HEK293 (cell line): ENCODE data around the gene ADRM1.
A peak's percentile ranks its signal among the peaks of the same experiment; 100 is the strongest.

Experiments used
- CTCF ChIA-PET: fragments of 350-600 bp; formaldehyde crosslinking; extraction: SDS; loops from one replicate; lab custom pipeline; 2021; ENCODE audit warnings: antibody characterized with exemption; lab: Yijun Ruan, JAX
- POLR2A ChIA-PET: fragments of 300-600 bp; formaldehyde crosslinking; extraction: SDS; loops from one replicate; lab custom pipeline; 2020; ENCODE audit warnings: antibody characterized with exemption, inconsistent platforms; lab: Yijun Ruan, JAX
- H3K27ac ChIP-seq: fragments of 200-500 bp; sonication (Bioruptor generic); 2 replicates; pipeline ENCODE4 v1.5.1; 2014; ENCODE audit warnings: low read depth, low read length, control low read depth, inconsistent platforms; ENCODE audit errors: extremely low read depth
- H3K36me3 ChIP-seq, 2 experiments: fragments of 200-500 bp in 1 of 2; sonication (Bioruptor generic) in 1 of 2; 1 replicate in 1 of 2; 2 replicates in 1 of 2; pipeline ENCODE4 v1.5.1; 2014 to 2017; ENCODE audit warnings: inconsistent platforms in 2 of 2, low read length in 2 of 2; ENCODE audit not compliant: control insufficient read depth in 2 of 2, insufficient read depth in 1 of 2
- H3K4me1 ChIP-seq: fragments of 200-500 bp; sonication (Bioruptor generic); 2 replicates; pipeline ENCODE4 v1.5.1; 2014; ENCODE audit warnings: mild to moderate bottlenecking, low read length, inconsistent platforms; ENCODE audit not compliant: control insufficient read depth, insufficient read depth
- H3K4me3 ChIP-seq: 2 replicates; pipeline ENCODE4 v1.5.1; 2011; ENCODE audit warnings: low read depth, mild to moderate bottlenecking, control low read depth, low read length, moderate library complexity
- H3K9me3 ChIP-seq: fragments of 200-500 bp; sonication (Bioruptor generic); 2 replicates; pipeline ENCODE4 v1.5.1; 2014; ENCODE audit warnings: low read depth, low read length, inconsistent platforms; ENCODE audit not compliant: control insufficient read depth, insufficient read depth
- ATF2 ChIP-seq: fragments of 450-650 bp; formaldehyde crosslinking; IDR thresholded peaks from 2 replicates; pipeline ENCODE4 v1.5.1; 2016; ENCODE audit warnings: missing biosample characterization, missing genetic modification characterization, low read depth
- BCL6B ChIP-seq: fragments of 450-650 bp; formaldehyde crosslinking; IDR thresholded peaks from 2 replicates; pipeline ENCODE4 v1.5.1; 2017; ENCODE audit warnings: missing biosample characterization, missing genetic modification characterization
- GFI1B ChIP-seq: fragments of 450-650 bp; formaldehyde crosslinking; IDR thresholded peaks from 2 replicates; pipeline ENCODE4 v1.5.1; 2016; ENCODE audit warnings: missing biosample characterization, missing genetic modification characterization
- KLF17 ChIP-seq: fragments of 450-650 bp; formaldehyde crosslinking; IDR thresholded peaks from 2 replicates; pipeline ENCODE4 v1.5.1; 2016; ENCODE audit warnings: missing biosample characterization, missing genetic modification characterization
- KLF9 ChIP-seq: fragments of 450-650 bp; formaldehyde crosslinking; IDR thresholded peaks from 2 replicates; pipeline ENCODE4 v1.5.1; 2016; ENCODE audit warnings: missing biosample characterization, missing genetic modification characterization, low read depth
- SCRT2 ChIP-seq: fragments of 450-650 bp; formaldehyde crosslinking; IDR thresholded peaks from 2 replicates; pipeline ENCODE4 v1.5.1; 2016; ENCODE audit warnings: missing biosample characterization, missing genetic modification characterization
- TCF7L2 ChIP-seq: IDR thresholded peaks from 2 replicates; pipeline ENCODE4 v1.6.1; 2011; ENCODE audit warnings: low read depth, mild to moderate bottlenecking, inconsistent platforms, low read length, moderate library complexity, borderline replicate concordance
- ZNF169 ChIP-seq: fragments of 450-650 bp; formaldehyde crosslinking; IDR thresholded peaks from 2 replicates; pipeline ENCODE4 v1.5.1; 2016; ENCODE audit warnings: missing biosample characterization, missing genetic modification characterization
- ZNF274 ChIP-seq, 2 experiments: fragments of 200-500 bp in 1 of 2; fragments of 450-650 bp in 1 of 2; sonication (Bioruptor generic) in 1 of 2; formaldehyde crosslinking in 1 of 2; IDR thresholded peaks; 2 replicates each; pipeline versions ENCODE4 v1.5.1 to v1.6.1; 2014 to 2016; ENCODE audit warnings: borderline replicate concordance in 1 of 2, inconsistent platforms in 1 of 2, low read length in 1 of 2, missing biosample characterization in 1 of 2, missing genetic modification characterization in 1 of 2
- ZNF362 ChIP-seq: fragments of 450-650 bp; formaldehyde crosslinking; IDR thresholded peaks from 2 replicates; pipeline ENCODE4 v1.5.1; 2016; ENCODE audit warnings: missing biosample characterization, missing genetic modification characterization
- ZNF394 ChIP-seq: fragments of 450-650 bp; formaldehyde crosslinking; IDR thresholded peaks from 2 replicates; pipeline ENCODE4 v1.5.1; 2016; ENCODE audit warnings: missing biosample characterization, missing genetic modification characterization, mild to moderate bottlenecking, moderate library complexity, borderline replicate concordance
- ZNF585B ChIP-seq: fragments of 450-650 bp; formaldehyde crosslinking; IDR thresholded peaks from 2 replicates; pipeline ENCODE4 v1.5.1; 2016; ENCODE audit warnings: missing biosample characterization, missing genetic modification characterization
- ZNF791 ChIP-seq: fragments of 450-650 bp; formaldehyde crosslinking; IDR thresholded peaks from 2 replicates; pipeline ENCODE4 v1.5.1; 2016; ENCODE audit warnings: missing biosample characterization, missing genetic modification characterization

ADRM1 gene

GRCh38 chr20:62266851-62267250, 35.9 kb upstream of the ADRM1 start (continued):
- TF ChIP-seq ZNF585B, result no peak

- no peaks in the 10 kb centered on the region for H3K9me3 ChIP-seq
- H3K4me1 ChIP-seq, result no peaks in the 10 kb centered on the region
- ChIA-PET CTCF (no interaction called here), POLR2A (no interaction called here)
- TF ChIP-seq GFI1B (tag by site-specific recombination) (no peak), TCF7L2 (no peak), KLF17 (tag by site-specific recombination) (no peak), BCL6B (tag by site-specific recombination) (no peak), ATF2 (tag by site-specific recombination) (no peak), ZNF169 (tag by site-specific recombination) (no peak), ZNF791 (tag by site-specific recombination) (no peak), KLF9 (tag by site-specific recombination) (no peak)
- no peak overlapping the region for H3K4me3 ChIP-seq
- H3K27ac ChIP-seq, result no peak overlapping the region
- H3K36me3 ChIP-seq, result peaks cover 0 to 68% of the 10 kb centered on the region in 2 experiments; a peak in 2 of 3 replicates
Observed at GRCh38 chr20:62267543-62267942, 35.3 kb upstream of the ADRM1 start.

- H3K4me1 ChIP-seq, result no peaks in the 10 kb centered on the region
- POLR2A ChIA-PET, result no interaction called here
- CTCF ChIA-PET, result interaction anchor here (0.6 kb wide), 1 partner anchor 119 kb away, joined by 3 read pairs; the partner anchor contains the start of gene RPS21
- peaks cover 0 to 68% of the 10 kb centered on the region in 2 experiments; a peak in 2 of 3 replicates for H3K36me3 ChIP-seq
- no peaks in the 10 kb centered on the region for H3K9me3 ChIP-seq
- peak; percentile 26; the same call in 1 of the 2 replicates for TF ChIP-seq ZNF394 (tag by site-specific recombination)
- TF ChIP-seq ZNF362 (tag by site-specific recombination), result no peak
- no peak overlapping the region for H3K27ac ChIP-seq
- no peak overlapping the region for H3K4me3 ChIP-seq
Observed at GRCh38 chr20:62268228-62268900, 34.4 kb upstream of the ADRM1 start.

GRCh38 chr20:62269378-62269777, 33.4 kb upstream of the ADRM1 start:
- POLR2A ChIA-PET, result no interaction called here
- Histone ChIP-seq H3K36me3 (peaks cover 0 to 68% of the 10 kb centered on the region in 2 experiments; a peak in 2 of 3 replicates), H3K9me3 (no peaks in the 10 kb centered on the region), H3K4me3 (no peak overlapping the region), H3K27ac (no peak overlapping the region), H3K4me1 (no peaks in the 10 kb centered on the region)
- TF ChIP-seq SCRT2 (tag by site-specific recombination), result no peak
- TF ChIP-seq ZNF274 (IDR thresholded peaks at IDR 0.05; ENCODE audit: low read length), result no peak
- TF ChIP-seq ZNF274 (tag by site-specific recombination; IDR thresholded peaks at IDR 0.05; ENCODE audit: borderline replicate concordance), result no peak
- CTCF ChIA-PET, result interaction anchor here (1.1 kb wide), 1 partner anchor 113 kb away, joined by 5 read pairs; no protein-coding TSS in a partner anchor
